Esophagus (tissue), 2 donors: ENCODE measurements around the gene FAM13A. TPM values are rescaled to one million over a fixed set of nuclear protein-coding genes. Genes with fewer than 3 reads are reported as not detected.

Source experiments
- H3K27ac ChIP-seq, 2 donors: one replicate each; pipeline ENCODE4 v1.5.1; 2013; ENCODE audit warnings: low read depth in 2 of 2, mild to moderate bottlenecking in 2 of 2, inconsistent platforms in 1 of 2, low read length in 1 of 2, moderate library complexity in 1 of 2
- H3K27me3 ChIP-seq, 2 donors: one replicate each; pipeline ENCODE4 v1.6.1; 2013; ENCODE audit warnings: low read length in 2 of 2, control low read depth in 1 of 2, mild to moderate bottlenecking in 1 of 2; ENCODE audit not compliant: insufficient read depth in 2 of 2, control insufficient read depth in 1 of 2
- H3K36me3 ChIP-seq, 2 donors: one replicate each; pipeline ENCODE4 v1.6.1; 2013; ENCODE audit warnings: low read length in 1 of 2; ENCODE audit not compliant: control insufficient read depth in 2 of 2, insufficient read depth in 2 of 2
- H3K4me1 ChIP-seq, 2 donors: one replicate each; pipeline ENCODE4 v1.6.1; 2013; ENCODE audit warnings: low read length in 1 of 2; ENCODE audit not compliant: control insufficient read depth in 2 of 2, insufficient read depth in 2 of 2
- H3K4me3 ChIP-seq, 2 donors: one replicate each; pipeline ENCODE4 v1.5.1; 2013; ENCODE audit warnings: low read length in 2 of 2, mild to moderate bottlenecking in 2 of 2, low read depth in 1 of 2, moderate library complexity in 1 of 2
- H3K9me3 ChIP-seq, 2 donors: one replicate each; pipeline ENCODE4 v1.6.1; 2013; ENCODE audit warnings: mild to moderate bottlenecking in 2 of 2, low read depth in 1 of 2, low read length in 1 of 2, moderate library complexity in 1 of 2; ENCODE audit not compliant: control insufficient read depth in 2 of 2, insufficient read depth in 1 of 2
- WGBS, 2 donors: extraction: QIAGEN DNeasy Blood & Tissue Kit; methylation state at CpG; one replicate each; pipeline ENCODE4 v1.1.7; 2013; 5-methylcytosine and 5-hydroxymethylcytosine counted together
- polyA plus RNA-seq, 2 donors: library from polyadenylated mRNA; stranded (reverse); fragments of 200-250 nt; gene quantifications; one replicate each; pipeline ENCODE4 v1.2.3, GENCODE V29; 2013
- donor health status: healthy with polysubstance abuse.
- donor health status: Bipolar disorder and iron deficiency.

FAM13A gene
- polyA plus RNA-seq, 2 donors: 2.5 to 2.7 TPM

GRCh38 chr4:88722828-88723227 is 334.2 kb downstream of the FAM13A start:
- Histone ChIP-seq H3K36me3 (peaks cover 13 to 23% of the 10 kb centered on the region in 2 donors), H3K27ac (no peak overlapping the region), H3K9me3 (peaks cover 0 to 4% of the 10 kb centered on the region in 2 donors), H3K4me1 (no peaks in the 10 kb centered on the region), H3K27me3 (no peaks in the 10 kb centered on the region), H3K4me3 (no peak overlapping the region)
- WGBS, 2 donors: 73 to 88% methylated on average over 2 of the region's 2 CpGs

DNA sequence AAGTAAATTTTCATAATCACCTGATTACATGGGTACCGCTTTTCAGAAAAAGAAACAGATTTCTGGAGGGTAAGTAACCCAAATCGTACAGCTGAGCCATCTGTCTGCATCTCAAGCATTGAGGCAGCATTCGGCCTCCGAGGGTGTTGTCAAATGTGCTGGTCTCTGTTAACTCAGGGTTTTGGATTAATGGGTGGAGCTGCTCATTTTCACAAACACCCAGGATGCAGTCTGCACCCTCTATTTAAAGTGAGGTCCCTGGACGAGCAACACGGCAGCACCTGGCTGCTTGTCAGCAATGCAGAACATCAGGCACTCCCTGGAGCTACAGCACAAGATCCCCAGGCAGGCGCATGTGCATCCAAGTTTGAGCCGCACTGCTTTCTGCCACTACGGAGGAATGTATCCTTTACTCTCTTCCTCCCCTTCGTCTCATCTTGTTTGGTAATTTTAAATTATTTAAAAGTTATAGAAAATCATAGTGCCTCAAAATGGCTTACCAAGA is 334.7 kb downstream of the FAM13A start:
- H3K27ac ChIP-seq: no peak overlapping the region
- no peaks in the 10 kb centered on the region for H3K4me1 ChIP-seq
- H3K36me3 ChIP-seq: peaks cover 9 to 18% of the 10 kb centered on the region in 2 donors
- WGBS, 2 donors: 84 to 87% methylated on average over 10 of the region's 10 CpGs
- no peak overlapping the region for H3K4me3 ChIP-seq
- H3K27me3 ChIP-seq: no peaks in the 10 kb centered on the region
- H3K9me3 ChIP-seq: peaks cover 0 to 4% of the 10 kb centered on the region in 2 donors

DNA sequence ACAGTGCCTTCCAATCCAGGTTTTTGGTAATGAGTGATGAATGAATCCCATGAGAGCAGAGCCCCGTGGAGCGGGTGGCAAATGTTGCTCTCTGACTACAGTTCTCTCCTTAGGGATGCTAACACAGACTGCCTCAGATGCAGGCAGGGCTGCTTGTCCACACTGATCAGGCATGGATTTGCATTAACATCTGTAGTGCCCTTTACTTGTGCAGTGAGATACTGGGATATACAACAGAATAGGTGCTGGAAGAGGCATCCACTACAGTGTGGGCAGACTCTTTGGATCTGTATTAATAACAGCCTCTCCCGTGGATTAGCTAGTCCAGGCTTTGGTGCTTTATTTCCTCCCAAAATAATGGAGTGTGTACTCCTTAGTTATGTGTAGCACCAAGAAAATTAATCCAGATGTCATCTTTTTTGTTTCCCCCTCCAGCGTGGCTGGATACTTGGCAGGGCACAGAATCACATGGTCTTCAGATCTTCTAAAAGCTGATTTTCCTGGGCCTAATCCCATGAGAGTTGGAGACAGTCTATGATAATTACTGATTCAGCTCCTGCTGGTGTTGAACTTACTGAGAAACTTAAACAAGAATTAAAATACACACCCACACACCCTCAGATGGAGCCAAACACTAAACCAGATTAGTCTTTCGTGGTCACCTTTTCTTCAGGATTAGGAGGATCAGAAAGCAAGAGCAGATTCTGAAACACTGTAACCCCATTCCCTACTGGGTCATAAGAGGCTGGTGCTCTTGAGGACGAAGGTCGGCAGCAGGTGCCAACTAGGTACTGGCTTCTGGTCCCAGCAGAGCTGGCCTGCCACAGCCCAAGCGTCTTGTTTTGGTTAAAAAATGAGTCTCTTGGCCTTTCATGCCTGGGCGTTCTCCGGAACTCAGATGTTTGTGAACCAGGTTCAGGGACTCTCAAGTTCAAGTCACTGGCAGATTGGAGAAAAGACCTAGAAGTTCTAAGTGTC is 336.2 kb downstream of the FAM13A start:
- peaks cover 9 to 16% of the 10 kb centered on the region in 2 donors for H3K36me3 ChIP-seq
- peaks cover 0 to 4% of the 10 kb centered on the region in 2 donors for H3K9me3 ChIP-seq
- 77 to 86% methylated on average over 10 of the region's 10 CpGs for WGBS, 2 donors
- no peaks in the 10 kb centered on the region for H3K4me1 ChIP-seq
- H3K27me3 ChIP-seq: no peaks in the 10 kb centered on the region
- H3K4me3 ChIP-seq: no peak overlapping the region
- H3K27ac ChIP-seq: peak overlapping the region in 1 of 2 donors; percentile 20

DNA sequence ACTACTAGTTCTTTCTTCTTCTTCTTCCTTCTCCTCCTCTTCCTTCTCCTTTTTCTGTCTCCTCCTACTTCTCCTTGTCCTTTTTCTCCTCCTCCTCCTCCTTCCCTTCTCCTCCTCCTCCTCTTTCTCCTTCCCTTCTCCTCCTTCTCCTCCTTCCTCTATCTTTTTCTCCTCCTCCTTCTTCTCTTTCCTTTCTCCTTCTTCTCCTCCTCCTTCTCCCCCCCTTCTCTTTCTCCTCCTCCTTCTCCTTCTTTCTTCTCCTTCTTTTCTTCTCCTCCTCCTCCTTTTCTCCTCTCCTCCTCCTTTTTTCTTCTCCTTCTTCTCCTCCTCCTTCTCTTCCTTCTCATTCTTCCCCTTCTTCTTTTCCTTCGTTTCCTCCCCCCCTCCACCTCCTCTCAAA is 337.6 kb downstream of the FAM13A start:
- Histone ChIP-seq H3K4me3 (no peak overlapping the region), H3K27me3 (no peaks in the 10 kb centered on the region), H3K9me3 (peaks cover 0 to 4% of the 10 kb centered on the region in 2 donors), H3K27ac (no peak overlapping the region), H3K36me3 (peaks cover 6 to 16% of the 10 kb centered on the region in 2 donors), H3K4me1 (no peaks in the 10 kb centered on the region)
- WGBS, 2 donors: 97 to 100% methylated on average over 1 of the region's 1 CpG

DNA sequence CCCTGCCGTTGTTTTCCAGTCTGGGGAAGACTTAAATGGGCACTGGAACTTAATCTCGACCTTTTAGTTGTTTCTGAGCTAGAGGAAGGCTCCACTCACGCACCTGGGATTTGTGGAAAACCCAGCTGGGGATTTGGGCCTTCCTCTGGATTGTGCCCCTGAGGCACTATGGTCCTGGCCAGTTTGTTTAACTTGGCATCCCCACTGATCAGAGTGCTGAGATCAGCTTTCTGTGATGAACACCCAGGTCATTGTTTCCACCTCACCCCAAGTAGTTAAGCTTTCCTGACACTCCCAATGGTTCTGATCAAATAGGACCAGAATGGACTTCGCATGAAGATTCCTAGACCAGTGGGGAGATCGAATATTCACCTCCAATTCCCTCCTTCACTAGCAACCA is 338.9 kb downstream of the FAM13A start:
- Histone ChIP-seq H3K4me3 (no peak overlapping the region), H3K27ac (no peak overlapping the region), H3K36me3 (peaks cover 6 to 16% of the 10 kb centered on the region in 2 donors), H3K27me3 (no peaks in the 10 kb centered on the region), H3K4me1 (no peaks in the 10 kb centered on the region), H3K9me3 (peaks cover 0 to 4% of the 10 kb centered on the region in 2 donors)
- 94 to 95% methylated on average over 5 of the region's 5 CpGs for WGBS, 2 donors

DNA sequence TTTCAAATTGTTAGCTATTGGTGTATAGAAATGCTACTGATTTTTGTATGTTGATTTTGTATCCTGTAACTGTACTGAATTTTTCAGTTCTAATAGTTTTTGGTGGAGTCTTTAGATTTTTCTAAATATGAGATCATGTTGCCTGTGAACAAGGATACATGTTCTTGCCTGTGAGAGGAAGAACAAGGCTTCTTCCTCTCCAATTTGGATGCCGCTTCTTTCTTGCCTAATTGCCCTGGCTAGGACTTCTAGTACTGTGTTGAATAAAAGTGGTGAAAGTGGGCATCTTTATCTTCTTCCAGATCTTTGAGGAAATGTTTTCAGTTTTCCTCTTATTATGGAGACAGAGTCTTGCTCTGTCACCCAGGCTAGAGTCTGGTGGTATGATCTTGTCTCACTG is 343.2 kb downstream of the FAM13A start:
- Histone ChIP-seq H3K27ac (no peak overlapping the region), H3K4me1 (no peaks in the 10 kb centered on the region), H3K36me3 (peaks cover 6 to 7% of the 10 kb centered on the region in 2 donors), H3K9me3 (peaks cover 0 to 4% of the 10 kb centered on the region in 2 donors), H3K4me3 (no peak overlapping the region), H3K27me3 (no peaks in the 10 kb centered on the region)
- 90 to 94% methylated on average over 1 of the region's 1 CpG for WGBS, 2 donors

DNA sequence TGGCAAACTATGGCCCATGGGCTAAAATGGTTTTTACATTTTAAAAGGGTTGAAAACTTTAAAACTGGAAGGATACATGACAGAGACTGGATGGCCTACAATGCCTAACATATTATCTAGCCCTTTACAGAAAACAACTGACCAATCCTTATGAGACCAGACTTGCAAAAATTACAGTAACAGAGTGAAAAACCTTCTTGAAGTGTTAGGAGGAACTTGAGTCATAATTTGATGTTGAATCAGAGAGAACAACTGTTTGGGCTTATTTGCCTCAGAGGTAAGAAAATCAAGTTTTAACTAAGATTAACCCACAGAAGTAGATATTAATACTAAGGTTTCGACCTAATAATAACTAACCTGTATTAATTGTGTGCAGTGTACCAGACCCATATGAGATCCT is 347.0 kb downstream of the FAM13A start:
- H3K4me3 ChIP-seq: no peak overlapping the region
- H3K27ac ChIP-seq: no peak overlapping the region
- no peaks in the 10 kb centered on the region for H3K9me3 ChIP-seq
- WGBS, 2 donors: 84 to 94% methylated on average over 1 of the region's 1 CpG
- H3K36me3 ChIP-seq: peaks cover 2 to 3% of the 10 kb centered on the region in 2 donors
- H3K27me3 ChIP-seq: no peaks in the 10 kb centered on the region
- no peaks in the 10 kb centered on the region for H3K4me1 ChIP-seq

GRCh38 chr4:88706574-88706973 is 350.4 kb downstream of the FAM13A start:
- no peaks in the 10 kb centered on the region for H3K27me3 ChIP-seq
- 46 to 53% methylated on average over 9 of the region's 9 CpGs for WGBS, 2 donors
- H3K4me3 ChIP-seq: no peak overlapping the region
- H3K36me3 ChIP-seq: peaks cover 3 to 5% of the 10 kb centered on the region in 2 donors
- peak overlapping the region in 1 of 2 donors; percentile 42 for H3K27ac ChIP-seq
- no peaks in the 10 kb centered on the region for H3K4me1 ChIP-seq
- no peaks in the 10 kb centered on the region for H3K9me3 ChIP-seq

DNA sequence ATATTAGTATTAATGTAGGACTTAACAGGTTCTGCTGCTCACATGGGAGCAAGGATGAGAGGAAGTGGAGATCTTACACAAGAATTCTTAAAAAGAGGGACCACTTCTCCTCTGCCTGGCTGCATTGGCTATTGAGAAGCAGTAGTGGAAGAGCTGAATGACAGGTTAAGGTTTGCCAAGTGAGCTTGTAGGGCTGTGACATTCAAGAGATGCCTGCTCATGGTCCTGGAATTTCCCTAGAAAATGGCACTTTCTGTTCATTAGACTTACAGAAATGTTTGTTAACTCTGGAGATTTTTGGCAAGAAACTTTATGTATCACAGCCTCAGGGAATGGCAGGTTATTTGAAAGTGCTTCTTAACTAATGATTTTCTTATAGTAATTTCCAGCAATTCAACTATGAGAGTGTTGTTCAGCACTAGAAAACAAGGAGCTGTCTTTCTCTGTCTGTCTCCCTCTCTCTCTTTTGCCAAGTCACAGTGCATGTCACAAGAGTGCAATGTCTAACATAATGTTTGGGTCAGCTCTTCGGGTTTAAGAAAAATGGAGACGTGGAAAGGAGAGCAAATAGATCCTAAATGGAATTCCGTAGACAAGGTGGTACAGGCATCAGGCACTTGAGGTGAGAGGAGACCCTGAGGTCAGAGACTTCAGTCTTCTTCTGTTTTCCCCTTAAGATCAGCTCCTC is 351.0 kb downstream of the FAM13A start:
- 59 to 65% methylated on average over 3 of the region's 3 CpGs for WGBS, 2 donors
- Histone ChIP-seq H3K4me1 (no peaks in the 10 kb centered on the region), H3K9me3 (no peaks in the 10 kb centered on the region), H3K27ac (no peak overlapping the region), H3K27me3 (no peaks in the 10 kb centered on the region), H3K36me3 (peaks cover 3 to 5% of the 10 kb centered on the region in 2 donors), H3K4me3 (no peak overlapping the region)
